ENCODE data around the gene RASA2. TPM values are rescaled to one million over a fixed set of nuclear protein-coding genes. Genes with fewer than 3 reads are reported as not detected.
A peak's percentile ranks its signal among the peaks of the same experiment; 100 is the strongest.

RASA2 gene
- total and polyA plus RNA-seq, 12 donors = 1.4 to 7.7 (median 5.1) TPM

DNA sequence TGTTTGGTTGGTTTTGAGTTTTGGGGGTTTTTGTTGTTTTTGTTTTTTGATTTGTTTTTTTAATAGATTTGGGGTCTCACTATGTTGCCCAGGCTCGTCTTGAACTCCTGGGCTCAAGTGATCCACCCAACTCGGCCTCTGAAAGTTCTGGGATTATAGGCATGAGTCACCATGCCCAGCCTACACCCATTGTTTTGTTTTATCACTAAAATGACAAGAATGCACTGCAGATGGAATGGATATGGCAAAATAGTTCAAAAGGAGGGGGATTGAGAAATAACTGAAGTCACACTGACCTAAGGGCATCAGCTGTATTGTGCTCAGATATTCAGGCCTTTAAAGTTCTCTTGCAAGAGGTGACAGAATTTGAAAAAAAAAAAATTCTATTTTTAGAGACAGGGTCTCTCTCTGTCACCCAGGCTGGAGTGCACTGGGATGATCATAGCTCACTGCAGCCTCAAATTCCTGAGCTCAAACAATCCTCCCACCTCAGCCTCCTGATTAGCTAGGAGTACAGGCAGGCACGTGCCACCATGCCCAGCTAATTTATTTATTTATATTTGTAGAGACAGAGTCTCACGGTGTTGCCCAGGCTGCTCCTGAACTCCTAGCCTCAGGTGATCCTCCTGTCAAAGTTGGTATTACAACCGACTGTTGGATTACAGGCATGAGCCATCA is 4.4 kb upstream of the RASA2 start:
- TF ChIP-seq CTCF (IDR thresholded peaks at IDR 0.05) = no peak
- Histone ChIP-seq H3K36me3 (no peaks in the 10 kb centered on the region), H3K4me3 (no peak overlapping the region), H3K27me3 (peaks cover 0 to 6% (median 0%) of the 10 kb centered on the region in 7 donors), H3K4me1 (peaks cover 0 to 42% (median 7%) of the 10 kb centered on the region in 9 donors), H3K9me3 (no peaks in the 10 kb centered on the region), H3K27ac (peak overlapping the region in 1 of 10 donors; percentile 97)
- intact Hi-C loops (cut with DNase I) = no loop called here
- DNase-seq (no peak), ATAC-seq (no peak)
- WGBS, 2 donors = 84 to 87% methylated on average over 5 of the region's 5 CpGs

- DNase-seq = no peak
- Histone ChIP-seq H3K4me1 (peaks cover 0 to 60% (median 18%) of the 10 kb centered on the region in 9 donors), H3K27me3 (no peaks in the 10 kb centered on the region), H3K4me3 (no peak overlapping the region), H3K36me3 (no peaks in the 10 kb centered on the region), H3K9me3 (no peaks in the 10 kb centered on the region), H3K27ac (peak overlapping the region in 2 of 10 donors; percentile 75 to 97)
- TF ChIP-seq CTCF (IDR thresholded peaks at IDR 0.05) = no peak
- WGBS, 2 donors = 96 to 97% methylated on average over 8 of the region's 8 CpGs
- intact Hi-C loops (cut with DNase I) = loop anchor here in 2 of 10 donors (1.0 to 5.0 kb wide), 2 partner anchors 23 to 63 kb away; no protein-coding TSS in a partner anchor
- ATAC-seq = no peak
Observed at GRCh38 chr3:141484701-141485287, 2.0 kb upstream of the RASA2 start.

DNA sequence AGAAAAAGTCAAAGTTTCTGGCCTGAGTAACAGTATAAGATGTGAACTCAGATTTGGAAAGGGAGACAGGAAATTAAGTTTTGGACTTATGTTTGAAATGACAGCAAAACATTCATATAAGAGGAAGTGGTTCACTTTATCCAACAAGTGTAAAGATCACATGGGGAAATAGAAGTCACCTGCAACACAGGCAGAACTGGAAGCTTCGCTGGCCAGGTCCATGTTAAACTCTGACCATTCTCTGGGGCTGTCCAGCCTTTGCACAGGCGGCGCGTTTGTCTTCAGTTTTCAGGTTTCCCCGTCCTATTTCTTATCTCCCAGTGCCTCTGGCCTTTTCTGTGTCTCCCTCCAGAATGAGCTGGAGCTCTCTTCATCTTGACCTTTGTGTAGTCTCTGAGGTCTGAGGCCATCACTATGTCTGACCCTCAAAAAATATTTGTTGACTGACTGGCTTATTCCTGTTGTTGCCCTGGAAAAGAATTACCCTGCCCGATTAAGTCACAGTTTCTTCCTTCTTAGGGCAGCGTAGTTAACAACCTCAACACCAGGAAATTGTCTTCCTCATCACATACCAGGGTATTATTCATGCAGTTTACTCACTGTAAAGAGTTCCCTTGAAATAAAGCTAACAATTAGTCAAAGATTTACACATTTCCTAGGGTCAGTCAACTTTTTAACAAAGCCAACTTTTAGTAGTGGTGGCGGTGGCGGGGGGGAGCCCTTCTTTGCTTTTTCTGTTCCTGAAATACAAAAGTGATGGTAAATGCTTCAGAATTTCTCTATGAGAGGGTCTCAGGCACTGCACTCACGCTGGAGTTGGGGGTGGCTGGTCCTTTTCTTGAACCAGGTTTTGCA is 959 bp upstream of the RASA2 start:
- ATAC-seq = no peak

More for the DNA sequence above, 959 bp upstream of the RASA2 start:
- peaks cover 0 to 69% (median 18%) of the 10 kb centered on the region in 9 donors for H3K4me1 ChIP-seq
- no peaks in the 10 kb centered on the region for H3K27me3 ChIP-seq
- 55 to 57% methylated on average over 10 of the region's 10 CpGs for WGBS, 2 donors
- DNase-seq = no peak
- H3K36me3 ChIP-seq = no peaks in the 10 kb centered on the region
- intact Hi-C loops (cut with DNase I) = loop anchor here in 1 of 10 donors (5.0 kb wide), 1 partner anchor 61 kb away; no protein-coding TSS in a partner anchor
- H3K27ac ChIP-seq = peak overlapping the region in 8 of 10 donors; percentile 65 to 97 (median 95)
- H3K9me3 ChIP-seq = no peaks in the 10 kb centered on the region
- TF ChIP-seq CTCF (IDR thresholded peaks at IDR 0.05) = no peak
- H3K4me3 ChIP-seq = peak overlapping the region in 8 of 10 donors; percentile 76 to 92 (median 86)

All from heart right ventricle (tissue), 16 donors.